T-helper 2 cell (primary cell): ENCODE results near the gene STMP1.

Experiments used
- DNase-seq, 5 experiments: peaks; one replicate each; pipeline versions ENCODE4 v3.0.0 to v3.0.0-alpha.2; 2012 to 2022

The STMP1 gene

DNA sequence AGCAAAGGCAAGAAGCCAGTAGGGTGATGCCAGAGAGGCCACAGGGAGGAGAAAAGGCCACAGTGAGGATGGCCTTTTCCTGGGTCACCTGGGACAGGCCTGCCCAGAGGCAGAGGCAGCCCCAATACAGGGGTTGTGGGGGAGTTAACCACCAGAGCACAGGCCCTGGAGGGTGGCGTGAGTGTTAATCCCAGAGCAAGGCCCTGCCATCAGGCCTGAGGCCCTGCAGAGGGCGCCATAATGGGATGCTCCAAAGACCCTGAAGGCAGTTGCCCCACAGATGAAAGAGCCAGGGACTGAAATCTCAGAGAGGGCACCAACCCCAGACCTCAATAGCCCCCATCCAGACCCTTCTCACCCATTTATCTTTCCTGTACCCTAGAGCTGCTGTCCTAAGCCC lies 41.8 kb downstream of the STMP1 start:
- peak in 1 of 5 experiments; percentile 6 for DNase-seq

GRCh38 chr7:135704698-135705097 lies 42.4 kb downstream of the STMP1 start:
- no peak for DNase-seq

GRCh38 chr7:135706038-135706742 lies 43.9 kb downstream of the STMP1 start:
- no peak for DNase-seq

GRCh38 chr7:135706858-135707569 lies 44.7 kb downstream of the STMP1 start:
- no peak for DNase-seq

GRCh38 chr7:135707570-135707966 lies 45.3 kb downstream of the STMP1 start:
- DNase-seq = no peak

DNA sequence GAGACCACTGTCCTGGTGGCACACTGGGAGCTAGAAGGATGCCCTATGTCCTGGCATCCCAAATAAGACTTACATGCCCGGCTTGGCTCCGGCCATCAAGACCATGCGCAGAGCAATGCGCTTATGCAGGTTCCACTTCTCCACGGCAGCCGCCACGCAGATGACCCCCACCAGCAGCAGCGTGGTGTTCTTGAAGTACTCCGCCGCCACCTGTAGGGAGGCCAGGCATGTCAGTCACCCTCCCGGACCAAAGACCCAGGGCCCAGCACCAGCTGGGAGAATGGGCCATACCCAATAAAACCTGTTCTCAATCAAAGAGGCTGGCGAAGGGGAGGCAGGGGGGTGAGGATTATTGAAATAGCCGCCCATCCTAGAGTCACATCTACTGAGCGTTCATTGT lies 45.7 kb downstream of the STMP1 start:
- DNase-seq = no peak

DNA sequence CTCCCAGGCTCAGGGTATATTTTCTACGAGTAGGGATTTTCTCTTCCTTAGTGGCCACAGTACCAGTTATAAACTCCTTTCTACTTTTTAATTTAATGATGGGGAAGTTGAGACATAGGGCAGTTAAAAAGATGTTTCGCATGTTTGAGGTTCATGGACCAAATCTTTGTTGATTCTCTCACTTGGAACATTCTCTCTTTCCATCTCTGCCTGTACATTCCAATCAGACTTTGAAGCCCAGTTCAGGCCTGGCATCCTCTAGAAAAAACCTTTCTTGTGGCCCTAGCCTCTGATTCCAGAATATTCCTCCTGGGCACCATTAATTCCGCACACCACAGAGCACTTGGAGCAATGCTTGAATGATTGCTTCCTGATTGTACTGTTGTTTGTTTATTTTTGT lies 47.2 kb downstream of the STMP1 start:
- DNase-seq = no peak

- DNase-seq = peak in 1 of 5 experiments; percentile 25
Measured at GRCh38 chr7:135710417-135711138, 48.3 kb downstream of the STMP1 start.

DNA sequence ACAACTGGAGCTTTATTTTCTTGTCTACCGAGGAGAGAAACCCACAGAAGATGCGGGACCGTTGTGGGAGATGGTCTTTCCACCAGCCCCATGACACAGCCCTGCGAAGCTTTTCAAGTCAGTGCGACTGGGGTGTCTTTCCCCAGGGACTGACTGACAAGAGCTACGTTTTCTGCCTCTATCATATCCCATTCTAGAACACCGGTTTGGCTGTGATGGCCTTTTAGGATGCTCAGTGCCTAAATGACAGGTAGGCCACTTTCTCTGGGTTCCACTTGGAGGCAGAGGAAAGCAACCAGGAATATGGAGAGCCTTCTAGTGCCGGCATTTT lies 48.8 kb downstream of the STMP1 start:
- DNase-seq = no peak

- no peak for DNase-seq
Measured at GRCh38 chr7:135712182-135712782, 50.0 kb downstream of the STMP1 start.

- no peak for DNase-seq
Measured at GRCh38 chr7:135712796-135713195, 50.5 kb downstream of the STMP1 start.

GRCh38 chr7:135713836-135714470 lies 51.6 kb downstream of the STMP1 start:
- no peak for DNase-seq

DNA sequence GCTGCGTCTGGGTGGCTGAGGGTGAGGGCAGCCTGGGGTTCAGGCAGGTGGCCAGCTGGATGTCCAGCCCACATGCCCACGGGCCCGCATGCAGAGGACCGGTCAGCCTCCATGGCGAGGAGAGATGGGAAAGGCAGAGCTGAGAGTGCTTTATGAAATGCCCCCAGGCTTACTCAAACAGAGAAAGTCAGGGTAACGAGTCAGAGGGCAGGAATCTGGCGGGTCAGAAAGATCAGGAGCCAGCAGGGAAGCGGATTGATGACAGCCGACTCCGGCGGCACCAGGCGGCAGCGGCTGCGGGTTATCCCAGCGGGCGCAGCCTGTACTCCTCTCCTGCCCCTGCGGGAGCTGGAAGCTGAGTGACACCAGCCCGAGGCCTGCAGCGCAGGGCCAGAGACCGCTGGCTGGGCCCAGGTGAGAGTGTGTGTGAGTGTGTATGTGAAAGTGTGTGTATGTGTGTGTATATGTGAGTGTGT lies 52.3 kb downstream of the STMP1 start:
- DNase-seq = no peak

DNA sequence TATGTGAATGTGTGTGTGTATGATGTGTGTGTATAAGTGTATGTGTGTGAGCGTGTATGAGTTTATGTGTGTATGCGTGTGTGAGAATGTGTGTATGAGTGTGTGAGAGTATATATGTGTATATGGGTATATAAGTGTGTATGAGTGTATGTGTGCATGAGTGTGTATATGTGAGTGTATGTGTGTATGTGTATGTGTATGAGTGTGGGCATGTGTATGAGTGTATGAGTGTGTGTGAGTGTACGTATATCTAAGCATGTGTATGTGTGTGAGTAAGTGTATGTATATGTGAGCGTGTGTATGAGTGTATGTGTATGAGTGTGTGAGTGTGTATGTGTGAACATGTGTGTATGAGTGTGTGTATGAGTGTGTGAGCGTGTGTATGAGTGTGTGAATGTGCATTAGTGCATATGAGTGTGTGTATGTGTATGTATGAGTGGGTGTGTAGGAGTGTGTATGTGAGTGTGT lies 52.8 kb downstream of the STMP1 start:
- no peak for DNase-seq

DNA sequence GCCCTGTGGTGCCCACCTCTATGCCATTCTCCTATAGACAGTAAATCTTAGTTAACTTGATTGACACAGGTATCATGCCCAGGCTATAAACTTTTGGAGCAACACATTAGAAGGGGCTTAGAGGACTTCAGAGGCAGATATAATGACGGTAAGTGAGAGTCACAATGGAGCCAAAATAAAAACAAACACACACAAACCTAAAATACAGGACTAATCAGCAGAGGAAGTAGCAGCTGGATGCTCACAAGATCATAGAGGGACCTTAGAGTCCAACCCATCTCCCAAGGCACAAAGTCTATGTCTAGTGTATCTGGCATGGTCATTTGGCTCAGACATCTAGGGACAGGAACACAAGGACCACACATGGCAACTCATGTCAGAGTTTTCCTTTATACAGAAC lies 53.4 kb downstream of the STMP1 start:
- no peak for DNase-seq

GRCh38 chr7:135716677-135717238 lies 54.4 kb downstream of the STMP1 start:
- DNase-seq = no peak

DNA sequence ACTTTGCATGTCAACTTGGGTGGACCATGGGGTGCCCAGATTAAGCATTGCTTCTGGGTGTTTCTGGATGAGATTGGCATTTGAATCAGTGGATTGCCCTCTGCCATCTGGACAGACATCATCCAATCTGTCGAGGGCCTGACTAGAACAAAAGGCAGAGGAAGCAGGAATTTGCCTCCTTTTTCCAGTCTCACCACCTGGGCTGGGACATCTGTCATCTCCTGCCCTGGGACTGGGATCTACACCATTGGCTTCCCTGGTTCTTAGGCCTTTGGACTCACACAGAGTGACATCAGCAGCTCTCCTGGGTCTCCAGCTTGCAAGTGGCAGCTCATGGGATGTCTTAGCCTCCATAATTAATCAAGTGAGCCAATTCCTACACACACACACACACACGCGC lies 55.4 kb downstream of the STMP1 start:
- no peak for DNase-seq

- no peak for DNase-seq
Measured at GRCh38 chr7:135718219-135718618, 55.9 kb downstream of the STMP1 start.

- DNase-seq = no peak
Measured at GRCh38 chr7:135718794-135719437, 56.6 kb downstream of the STMP1 start.

GRCh38 chr7:135719688-135720087 lies 57.4 kb downstream of the STMP1 start:
- no peak for DNase-seq

- no peak for DNase-seq
Measured at GRCh38 chr7:135721198-135721820, 59.0 kb downstream of the STMP1 start.
